ENCODE data around the gene GRK7. TPM values are rescaled to one million over a fixed set of nuclear protein-coding genes. Genes with fewer than 3 reads are reported as not detected.
A peak's percentile ranks its signal among the peaks of the same experiment; 100 is the strongest.

The GRK7 gene
- total and polyA plus RNA-seq, 9 of the 15 experiments (the other 6 are each of a cell fraction or from before 2014, with no cell fraction given), result 0.01 to 0.08 (median 0.04) TPM; not detected in 3

GRCh38 chr3:141769221-141769894, 6.2 kb downstream of the GRK7 start (continued):
- TF ChIP-seq CBX8 (IDR thresholded peaks at IDR 0.05; ENCODE audit: borderline replicate concordance, extremely low read depth, low read depth, low read length, poor library complexity, severe bottlenecking), result no peak
- TF ChIP-seq NCOA1 (IDR thresholded peaks at IDR 0.05; ENCODE audit: low read depth), result no peak
- TF ChIP-seq TRIM28 (IDR thresholded peaks at IDR 0.05), result no peak
- peak; percentile 13; the same call in 1 of the 2 replicates for TF ChIP-seq CXXC5 (CRISPR knock-in tag; IDR thresholded peaks at IDR 0.05)
- no peak for TF ChIP-seq SMAD4 (CRISPR knock-in tag; conservative IDR thresholded peaks at IDR 0.05)
- no peak for TF ChIP-seq ZNF282 (CRISPR knock-in tag; IDR thresholded peaks at IDR 0.05)
- peak; percentile 82 for TF ChIP-seq BHLHE40 (IDR thresholded peaks at IDR 0.05; ENCODE audit: low read length)
- no peak for TF ChIP-seq ZKSCAN3 (CRISPR knock-in tag; IDR thresholded peaks at IDR 0.05)
- no peak for TF ChIP-seq TBL1XR1 (IDR thresholded peaks at IDR 0.05; ENCODE audit: low read length in 2 of 2)
- no peak for TF ChIP-seq ATF3 (IDR thresholded peaks at IDR 0.05)
- 0 out of 2 replicates have a peak, but pooled peaks have one; percentile 49 for TF ChIP-seq ATF3 (CRISPR knock-in tag; conservative IDR thresholded peaks at IDR 0.05)
- TF ChIP-seq HDAC3 (IDR thresholded peaks at IDR 0.05; ENCODE audit: borderline replicate concordance, partially characterized antibody), result no peak
- TF ChIP-seq LARP7 (IDR thresholded peaks at IDR 0.05), result no peak
- 0 out of 4 replicates have a peak, but pooled peaks have one; percentile 15 to 26 for TF ChIP-seq KDM1A (IDR thresholded peaks at IDR 0.05)
- no peak for TF ChIP-seq HDAC8 (tag; IDR thresholded peaks at IDR 0.05)
- no peak for TF ChIP-seq MYBL2 (IDR thresholded peaks at IDR 0.05; ENCODE audit: low read depth)
- TF ChIP-seq MYBL2 (CRISPR knock-in tag; IDR thresholded peaks at IDR 0.05; ENCODE audit: borderline replicate concordance), result no peak
- no peak for TF ChIP-seq ZNF398 (CRISPR knock-in tag; IDR thresholded peaks at IDR 0.05)
- no peak for TF ChIP-seq ZNF785 (CRISPR knock-in tag; IDR thresholded peaks at IDR 0.05)
- TF ChIP-seq ARID3A (IDR thresholded peaks at IDR 0.05; ENCODE audit: borderline replicate concordance, low read depth, low read length), result no peak
- TF ChIP-seq RB1 (IDR thresholded peaks at IDR 0.05; ENCODE audit: low read depth), result no peak
- no peak for TF ChIP-seq MXI1 (IDR thresholded peaks at IDR 0.05; ENCODE audit: low read depth, low read length)
- no peak for TF ChIP-seq ZNF212 (CRISPR knock-in tag; IDR thresholded peaks at IDR 0.05)
- TF ChIP-seq RBM25 (IDR thresholded peaks at IDR 0.05; ENCODE audit: low read depth, low read length, severe bottlenecking), result no peak
- TF ChIP-seq ZNF408 (CRISPR knock-in tag; IDR thresholded peaks at IDR 0.05; ENCODE audit: low read depth), result no peak
- TF ChIP-seq FOXJ2 (tag; IDR thresholded peaks at IDR 0.05), result peak; percentile 63; the same call in 1 of the 2 replicates

Measured in K562 (cell line).